Heart right ventricle (tissue), 16 donors: ENCODE results near the gene FBXO15. TPM values are rescaled to one million over a fixed set of nuclear protein-coding genes. Genes with fewer than 3 reads are reported as not detected.

Experiments
- ATAC-seq, 8 donors: fragments of 200-7000 bp; cut with Tn5 transposase; one replicate each; pipeline ENCODE4 v1.9.1; 2020; ENCODE audit warnings: mild to moderate bottlenecking in 8 of 8, moderate library complexity in 8 of 8, moderate number of reproducible peaks in 1 of 8
- DNase-seq, 2 donors: peaks; one replicate each; pipeline ENCODE4 v3.0.0-alpha.2; 2020
- H3K27ac ChIP-seq, 10 donors: fragments of 200-600 bp; sonication (generic) in 2 of 10; one replicate each; pipeline versions ENCODE4 v1.5.0 to v1.8.0; 2020 to 2022; ENCODE audit warnings: mild to moderate bottlenecking in 3 of 10
- H3K27me3 ChIP-seq, 7 donors: fragments of 200-600 bp; one replicate each; pipeline ENCODE4 v1.8.0; 2021 to 2022; ENCODE audit warnings: mild to moderate bottlenecking in 2 of 7
- H3K36me3 ChIP-seq, 9 donors: fragments of 200-600 bp; sonication (generic) in 1 of 9; one replicate each; pipeline versions ENCODE4 v1.5.0 to v1.8.0; 2020 to 2022; ENCODE audit warnings: mild to moderate bottlenecking in 2 of 9
- H3K4me1 ChIP-seq, 9 donors: fragments of 200-600 bp; sonication (generic) in 1 of 9; one replicate each; pipeline versions ENCODE4 v1.5.0 to v1.8.0; 2020 to 2022; ENCODE audit warnings: mild to moderate bottlenecking in 4 of 9
- H3K4me3 ChIP-seq, 10 donors: fragments of 200-600 bp; sonication (generic) in 2 of 10; one replicate each; pipeline versions ENCODE4 v1.5.0 to v1.8.0; 2020 to 2022; ENCODE audit warnings: mild to moderate bottlenecking in 7 of 10, moderate library complexity in 2 of 10
- H3K9me3 ChIP-seq, 11 donors: fragments of 200-600 bp in 10 of 11; sonication (generic) in 2 of 11; one replicate each; pipeline versions ENCODE4 v1.5.0 to v1.8.0; 2013 to 2022; ENCODE audit warnings: mild to moderate bottlenecking in 2 of 11, control low read depth in 1 of 11, moderate library complexity in 1 of 11
- WGBS, 2 donors: extraction: QIAGEN DNeasy Blood & Tissue Kit; methylation state at CpG; one replicate each; pipeline ENCODE4 v1.1.7; 2013; ENCODE audit warnings: inconsistent platforms in 1 of 2; 5-methylcytosine and 5-hydroxymethylcytosine counted together
- intact Hi-C, 10 donors: fragments of 100-400 bp; cut with DNase I; formaldehyde crosslinking; loops; one replicate each; pipeline versions ENCODE4 v1.11.1 to v1.14.2; 2022
- polyA plus RNA-seq, 2 donors: library from polyadenylated mRNA; stranded (reverse); fragments of 200-250 nt; gene quantifications; one replicate each; pipeline ENCODE4 v1.2.3, GENCODE V29; 2013
- total RNA-seq, 10 donors: library from RNA; stranded (reverse); fragmentation: NEBNext Ultra II Directional in 3 of 10; extraction: Animal tissue kit (Norgen Biotek cat#: 25700) in 3 of 10; gene quantifications; one replicate each; pipeline versions ENCODE4 v1.2.1 to v1.2.4, GENCODE V29; 2021 to 2023
- TF ChIP-seq, protein P1 (sequence below), 9 donors: fragments of 200-600 bp; sonication (generic) in 2 of 9; IDR thresholded peaks; one replicate each; pipeline versions ENCODE4 v1.5.0 to v1.8.0; 2021 to 2022; ENCODE audit warnings: antibody characterized with exemption in 9 of 9, mild to moderate bottlenecking in 5 of 9, moderate library complexity in 1 of 9
- donor health status: Arrhythmogenic right ventricular cardiomyopathy.
- donor health status: ischemic (EF 13 %, LVEDD 7.1; RV severe dilation, severe dysfunction).
- donor health status: healthy with polysubstance abuse.
- donor health status: DM: no; HTN: yes; CAD: no.
- donor health status: DM: no; HTN: no; CAD: no.
- donor health status: ischemic (EF 25% LVEDD 6.9; RV normal size, moderate dysfunction).
- donor health status: ischemic (EF 25% LVEDD 5.7; RV mildly dilated, moderate dysfunction).
- donor health status: healthy.
- donor health status: DM: yes; HTN: yes; CAD: no.
- donor health status: Ischemic cardiomyopathy.
- donor health status: ischemic (EF 35%, LVEDD 5.7; RV mildly dilated, moderate dysfunction).
- donor health status: nonischemic (EF 11% LVEDD 7.7; RV severe dilation, severe dysfunction).
- donor health status: DM: yes; HTN: yes; CAD: no.
- donor health status: PGD.
- donor health status: ischemic (EF 29% LVEDD 5.4; RV normal size, mild dysfunction).
- donor health status: nonischemic (EF 23%, LVEDD 6.1; RV moderate dilation, normal function).

FBXO15 gene
- total and polyA plus RNA-seq, 12 donors, result 0.14 to 1.3 (median 0.38) TPM; not detected in 3

DNA sequence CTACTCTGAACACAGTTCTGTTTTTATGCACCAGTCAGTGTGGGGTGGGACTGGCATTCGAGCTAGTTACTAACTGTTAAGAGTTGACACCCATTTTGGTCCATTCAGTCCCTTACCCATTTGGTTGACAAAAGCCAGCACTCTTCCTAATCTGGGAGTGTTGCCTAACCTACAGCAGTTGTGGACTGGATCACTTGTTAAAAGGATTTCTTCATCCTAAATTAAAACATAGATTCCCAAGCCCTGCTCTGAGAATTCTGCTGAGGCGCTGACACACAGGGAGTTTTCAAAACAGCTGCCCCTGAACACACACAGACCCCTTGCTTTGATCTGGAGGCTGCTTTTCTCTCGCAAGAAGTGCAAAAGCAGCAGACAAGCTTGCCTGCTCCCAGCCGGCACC is 7.1 kb upstream of the FBXO15 start:
- Histone ChIP-seq H3K36me3 (peaks cover 0 to 78% (median 41%) of the 10 kb centered on the region in 9 donors), H3K27me3 (no peaks in the 10 kb centered on the region), H3K9me3 (no peaks in the 10 kb centered on the region), H3K27ac (no peak overlapping the region), H3K4me1 (peaks cover 0 to 43% (median 33%) of the 10 kb centered on the region in 9 donors), H3K4me3 (no peak overlapping the region)
- 67 to 78% methylated on average over 4 of the region's 4 CpGs for WGBS, 2 donors
- intact Hi-C loops, result no loop called here
- TF ChIP-seq, protein P1, sequence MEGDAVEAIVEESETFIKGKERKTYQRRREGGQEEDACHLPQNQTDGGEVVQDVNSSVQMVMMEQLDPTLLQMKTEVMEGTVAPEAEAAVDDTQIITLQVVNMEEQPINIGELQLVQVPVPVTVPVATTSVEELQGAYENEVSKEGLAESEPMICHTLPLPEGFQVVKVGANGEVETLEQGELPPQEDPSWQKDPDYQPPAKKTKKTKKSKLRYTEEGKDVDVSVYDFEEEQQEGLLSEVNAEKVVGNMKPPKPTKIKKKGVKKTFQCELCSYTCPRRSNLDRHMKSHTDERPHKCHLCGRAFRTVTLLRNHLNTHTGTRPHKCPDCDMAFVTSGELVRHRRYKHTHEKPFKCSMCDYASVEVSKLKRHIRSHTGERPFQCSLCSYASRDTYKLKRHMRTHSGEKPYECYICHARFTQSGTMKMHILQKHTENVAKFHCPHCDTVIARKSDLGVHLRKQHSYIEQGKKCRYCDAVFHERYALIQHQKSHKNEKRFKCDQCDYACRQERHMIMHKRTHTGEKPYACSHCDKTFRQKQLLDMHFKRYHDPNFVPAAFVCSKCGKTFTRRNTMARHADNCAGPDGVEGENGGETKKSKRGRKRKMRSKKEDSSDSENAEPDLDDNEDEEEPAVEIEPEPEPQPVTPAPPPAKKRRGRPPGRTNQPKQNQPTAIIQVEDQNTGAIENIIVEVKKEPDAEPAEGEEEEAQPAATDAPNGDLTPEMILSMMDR (IDR thresholded peaks at IDR 0.05), result no peak
- no peak for ATAC-seq
- no peak for DNase-seq

DNA sequence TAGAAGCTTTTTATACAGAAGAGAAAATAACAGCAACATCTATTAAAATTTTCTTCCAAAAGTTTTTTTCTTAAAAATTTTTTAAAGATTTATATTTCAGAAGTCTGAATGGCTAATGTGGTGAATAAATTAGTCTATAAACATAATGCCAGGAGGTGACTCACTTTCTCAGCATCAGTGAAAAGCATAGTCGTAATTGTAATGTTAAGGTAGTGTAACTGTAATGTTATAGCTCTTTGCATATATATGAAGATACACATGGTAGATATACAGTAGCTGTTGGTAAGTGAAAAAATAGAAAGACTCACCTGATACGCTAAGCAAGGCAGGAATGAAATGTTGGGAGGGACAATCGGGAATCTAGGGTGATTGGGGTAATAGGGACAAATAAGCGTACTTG is 6.2 kb upstream of the FBXO15 start:
- intact Hi-C loops, result no loop called here
- Histone ChIP-seq H3K27me3 (no peaks in the 10 kb centered on the region), H3K4me1 (peaks cover 3 to 52% (median 36%) of the 10 kb centered on the region in 9 donors), H3K36me3 (peaks cover 0 to 70% (median 35%) of the 10 kb centered on the region in 9 donors), H3K27ac (no peak overlapping the region), H3K4me3 (no peak overlapping the region), H3K9me3 (no peaks in the 10 kb centered on the region)
- TF ChIP-seq, protein P1 (IDR thresholded peaks at IDR 0.05), result no peak
- no peak for DNase-seq
- WGBS, 2 donors, result 93 to 95% methylated on average over 4 of the region's 4 CpGs
- ATAC-seq, result no peak

DNA sequence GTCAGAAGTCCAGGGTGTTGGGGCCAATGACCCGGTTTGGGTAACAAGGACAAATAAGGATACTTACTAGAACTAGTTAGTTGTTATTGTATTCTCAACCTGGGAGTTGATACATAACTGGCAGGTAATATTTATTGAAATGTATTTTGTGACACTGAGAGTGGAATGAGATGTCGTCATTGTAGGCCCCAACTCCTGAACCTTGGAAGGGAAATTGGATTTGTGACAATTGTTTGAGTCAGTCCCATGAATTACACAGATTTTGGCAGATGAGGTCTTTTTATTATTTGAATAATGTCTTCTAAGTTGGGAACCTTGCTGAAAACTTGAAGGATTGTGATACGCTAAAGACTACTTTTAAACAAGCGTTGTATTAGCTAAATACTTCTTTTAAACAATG is 5.7 kb upstream of the FBXO15 start:
- Histone ChIP-seq H3K27me3 (no peaks in the 10 kb centered on the region), H3K4me1 (peaks cover 3 to 52% (median 36%) of the 10 kb centered on the region in 9 donors), H3K36me3 (peaks cover 0 to 65% (median 31%) of the 10 kb centered on the region in 9 donors), H3K27ac (peak overlapping the region in 2 of 10 donors; percentile 35 to 55), H3K9me3 (no peaks in the 10 kb centered on the region), H3K4me3 (no peak overlapping the region)
- intact Hi-C loops, result no loop called here
- TF ChIP-seq, protein P1 (IDR thresholded peaks at IDR 0.05), result no peak
- ATAC-seq (no peak), DNase-seq (no peak)
- 82 to 92% methylated on average over 4 of the region's 4 CpGs for WGBS, 2 donors

DNA sequence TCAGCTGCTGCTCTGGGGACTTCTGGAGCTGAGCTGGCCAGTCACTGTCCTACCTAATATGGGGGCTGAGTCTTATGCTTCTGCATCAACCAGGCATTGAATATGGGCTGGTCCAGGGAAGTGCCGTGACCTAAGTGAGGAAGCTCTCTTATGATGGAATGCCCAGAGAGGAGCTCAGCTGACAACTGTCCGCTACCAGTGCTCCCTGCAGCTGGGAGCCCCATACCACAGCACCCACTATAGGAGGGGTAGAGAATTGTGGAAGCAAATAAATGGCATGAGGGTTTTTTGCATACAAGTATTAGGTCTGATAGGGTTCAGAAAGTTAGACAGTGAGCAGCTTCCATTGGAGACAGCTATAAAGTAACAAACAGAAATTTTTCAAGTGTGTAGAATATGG is 5.2 kb upstream of the FBXO15 start:
- Histone ChIP-seq H3K27me3 (no peaks in the 10 kb centered on the region), H3K4me1 (peaks cover 3 to 52% (median 36%) of the 10 kb centered on the region in 9 donors), H3K36me3 (peaks cover 0 to 60% (median 25%) of the 10 kb centered on the region in 9 donors), H3K4me3 (no peak overlapping the region), H3K27ac (peak overlapping the region in 6 of 10 donors; percentile 35 to 74 (median 60)), H3K9me3 (no peaks in the 10 kb centered on the region)
- intact Hi-C loops, result no loop called here
- ATAC-seq (no peak), DNase-seq (no peak)
- TF ChIP-seq, protein P1 (IDR thresholded peaks at IDR 0.05), result no peak
- 77 to 84% methylated on average over 2 of the region's 2 CpGs for WGBS, 2 donors
